Measurements from ENCODE around the gene ABCC3.
"Not testable (repeated sequence)": the region's sequence is repeated elsewhere in the genome, so short reads cannot be mapped to it uniquely, and the experiment has no call there.

Gene ABCC3

GRCh38 chr17:50697062-50697461 lies 62.4 kb downstream of the ABCC3 start:
- DNase-seq (ENCODE audit: insufficient read length, low spot score) (no peak), FAIRE-seq (no peak)

GRCh38 chr17:50697663-50698272 lies 63.1 kb downstream of the ABCC3 start:
- no peak for DNase-seq (ENCODE audit: insufficient read length, low spot score)
- FAIRE-seq, result no peak

- FAIRE-seq (no peak), DNase-seq (ENCODE audit: insufficient read length, low spot score) (no peak)
Measured at GRCh38 chr17:50699410-50699809, 64.7 kb downstream of the ABCC3 start.

DNA sequence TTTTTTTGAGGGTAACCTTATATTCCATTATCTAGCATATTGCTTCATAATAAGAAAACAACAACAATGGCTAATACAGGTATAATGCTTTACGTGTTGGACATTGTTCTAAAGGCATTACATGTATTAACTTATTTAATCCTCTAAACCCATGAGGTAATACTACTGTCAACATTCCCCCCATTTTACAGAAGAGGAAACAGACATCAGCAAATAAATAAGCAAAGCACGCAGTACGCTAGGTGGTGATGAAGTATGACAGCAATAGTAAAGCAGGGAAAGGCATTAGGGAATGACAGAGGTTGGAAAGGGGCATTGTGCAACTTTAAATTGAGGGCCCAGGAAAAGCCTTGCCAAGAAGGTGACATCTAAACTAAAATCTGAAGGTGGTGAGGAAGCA lies 68.5 kb downstream of the ABCC3 start:
- FAIRE-seq, result no peak
- DNase-seq (ENCODE audit: insufficient read length, low spot score), result no peak

- FAIRE-seq (peak; percentile 52), DNase-seq (ENCODE audit: insufficient read length, low spot score) (peak; percentile 67)
Measured at GRCh38 chr17:50707289-50708049, 72.8 kb downstream of the ABCC3 start, which contains the start of gene ANKRD40. ANKRD40 (minus strand) TSS chr17:50707914; CDS start chr17:50707654, 260 bp downstream.

DNA sequence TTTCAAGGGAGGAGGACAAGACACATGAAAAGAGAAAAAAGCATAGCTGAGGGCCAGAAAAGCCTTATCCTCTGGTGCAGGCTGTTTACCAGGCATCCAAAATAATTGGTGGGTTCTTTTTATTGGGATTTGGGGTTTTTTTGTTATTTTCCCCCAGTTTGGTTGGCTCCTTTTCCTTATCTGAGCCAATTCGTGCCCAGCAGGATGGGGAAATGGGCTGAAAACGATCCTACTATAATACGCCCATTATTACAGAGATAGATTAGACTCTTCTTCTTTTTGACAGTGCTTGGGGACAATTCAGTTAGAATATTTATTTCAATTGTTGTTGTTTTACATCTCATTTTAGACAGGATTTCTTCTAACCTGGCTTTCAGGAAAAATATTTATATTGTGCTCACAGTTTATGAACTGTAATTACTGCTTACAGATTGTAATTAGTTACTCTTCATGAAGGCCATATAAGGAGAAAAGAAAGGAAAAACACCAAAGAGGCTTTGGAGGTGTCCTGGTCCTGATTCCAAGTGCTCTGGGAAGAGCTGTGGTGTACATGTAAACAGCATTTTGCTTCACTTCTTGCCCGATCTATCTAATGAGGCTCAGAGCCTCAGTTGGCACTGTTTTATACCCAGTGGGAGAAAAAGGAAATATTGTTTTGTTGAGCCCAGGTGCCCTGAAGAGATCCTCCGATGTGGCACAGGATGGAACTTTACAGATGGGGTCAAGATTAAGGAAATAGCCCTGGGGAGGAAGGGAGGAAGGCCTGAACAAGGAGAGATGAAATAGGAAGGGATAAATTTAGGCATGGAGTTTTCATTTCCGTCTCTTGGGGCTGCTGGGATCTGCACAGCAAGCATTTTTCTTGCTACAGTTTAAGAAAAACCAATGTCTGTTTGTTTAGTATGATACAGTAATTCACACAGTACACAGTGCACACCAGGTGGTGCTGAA lies 73.6 kb downstream of the ABCC3 start:
- peak; percentile 65 for FAIRE-seq
- no peak for DNase-seq (ENCODE audit: insufficient read length, low spot score)

DNA sequence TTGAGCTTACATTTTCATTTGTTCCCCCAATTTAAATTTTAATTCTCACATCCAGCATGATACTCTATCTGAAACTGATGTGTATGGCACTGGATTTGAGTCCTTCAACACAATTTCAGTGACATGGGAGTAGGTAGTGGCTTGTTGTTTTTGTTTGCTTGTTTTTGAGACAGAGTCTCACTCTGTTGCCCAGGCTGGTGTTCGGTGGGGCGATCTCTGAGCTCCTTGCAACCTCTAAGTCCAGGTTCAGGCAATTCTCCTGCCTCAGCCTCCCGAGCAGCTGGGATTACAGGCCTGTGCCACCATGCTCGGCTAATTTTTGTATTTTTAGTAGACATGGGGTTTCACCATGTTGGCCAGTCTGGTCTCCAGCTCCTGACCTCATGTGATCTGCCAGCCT lies 74.4 kb downstream of the ABCC3 start:
- FAIRE-seq; DNase-seq (ENCODE audit: insufficient read length, low spot score): not testable (repeated sequence)

DNA sequence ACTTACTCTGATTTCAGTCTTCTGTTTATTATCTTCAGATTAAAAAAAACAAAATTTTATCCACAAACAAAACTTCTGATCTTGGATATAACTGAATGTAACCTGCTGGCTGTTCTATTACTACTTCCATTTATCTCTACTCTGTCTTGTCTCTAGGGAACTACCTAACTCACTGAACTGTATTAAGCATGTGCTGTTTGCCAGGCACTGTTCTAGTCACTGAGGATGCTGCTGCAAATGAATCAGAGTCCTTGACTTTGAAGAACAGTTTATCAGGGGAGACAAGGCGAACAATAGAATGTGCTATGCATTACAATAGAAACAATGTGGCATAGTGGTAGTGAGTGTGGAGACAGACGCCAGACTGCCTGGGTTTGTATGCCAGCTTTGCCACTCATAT lies 75.3 kb downstream of the ABCC3 start:
- DNase-seq (ENCODE audit: insufficient read length, low spot score) (no peak), FAIRE-seq (no peak)

GRCh38 chr17:50710650-50711049 lies 76.0 kb downstream of the ABCC3 start:
- FAIRE-seq, result no peak
- DNase-seq (ENCODE audit: insufficient read length, low spot score), result no peak

DNA sequence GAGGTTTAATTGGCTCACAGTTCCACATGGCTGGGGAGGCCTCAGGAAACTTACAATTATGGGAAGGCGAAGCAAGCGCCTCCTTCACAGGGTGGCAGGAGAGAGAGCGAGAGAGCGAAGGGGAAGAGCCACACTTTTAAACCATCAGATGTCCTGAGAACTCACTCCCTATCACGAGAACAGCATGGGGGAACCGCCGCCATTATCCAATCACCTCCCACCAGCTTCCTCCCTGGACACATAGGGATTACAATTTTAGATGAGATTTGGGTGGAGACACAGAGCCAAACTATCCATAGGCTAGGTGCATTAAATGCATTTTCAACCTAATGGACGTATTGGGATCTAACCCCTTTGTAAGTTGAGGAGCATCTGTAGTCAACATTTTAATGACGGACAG lies 78.0 kb downstream of the ABCC3 start:
- no peak for DNase-seq (ENCODE audit: insufficient read length, low spot score)

GRCh38 chr17:50715471-50715870 lies 80.8 kb downstream of the ABCC3 start:
- no peak for FAIRE-seq

More for the DNA sequence above, 78.0 kb downstream of the ABCC3 start:
- FAIRE-seq, result no peak

DNA sequence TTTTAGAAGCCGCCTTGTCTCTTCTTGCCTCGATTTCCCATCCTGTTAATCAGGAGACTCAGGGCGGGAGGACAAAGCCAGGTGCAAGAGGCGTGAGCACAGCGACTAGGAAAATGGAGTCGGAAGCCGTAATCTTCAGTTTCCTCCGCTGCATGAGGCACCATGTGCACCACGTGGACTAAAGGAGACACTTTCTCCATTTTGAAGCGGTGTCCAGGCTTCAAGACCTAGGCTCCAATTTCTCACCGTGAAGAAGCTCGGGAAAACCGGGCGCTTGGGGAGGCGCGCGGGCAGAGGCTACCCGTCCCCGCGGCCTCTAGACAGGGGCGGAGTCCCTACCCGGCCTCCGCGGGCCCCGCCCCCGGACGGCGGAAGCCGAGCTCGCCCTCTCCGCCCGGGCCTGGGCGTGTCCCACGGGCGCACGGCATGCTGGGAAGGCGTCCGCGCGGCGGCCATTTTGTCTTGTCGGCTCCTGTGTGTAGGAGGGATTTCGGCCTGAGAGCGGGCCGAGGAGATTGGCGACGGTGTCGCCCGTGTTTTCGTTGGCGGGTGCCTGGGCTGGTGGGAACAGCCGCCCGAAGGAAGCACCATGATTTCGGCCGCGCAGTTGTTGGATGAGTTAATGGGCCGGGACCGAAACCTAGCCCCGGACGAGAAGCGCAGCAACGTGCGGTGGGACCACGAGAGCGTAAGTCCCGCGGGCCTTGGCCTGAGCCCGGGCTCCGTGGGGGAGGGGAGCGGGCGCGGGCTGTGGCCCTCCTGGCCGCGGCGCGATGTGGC lies 84.7 kb downstream of the ABCC3 start, which contains the start of gene LUC7L3:
TSS of gene LUC7L3 (plus strand) at position 460 of the 780 bp plus-strand sequence. CDS start at position 590, 130 bp downstream.
- FAIRE-seq (peak; percentile 91), DNase-seq (ENCODE audit: insufficient read length, low spot score) (peak; percentile 94)

More at GRCh38 chr17:50715471-50715870, 80.8 kb downstream of the ABCC3 start:
- DNase-seq (ENCODE audit: insufficient read length, low spot score), result no peak

GRCh38 chr17:50719924-50720794 lies 85.5 kb downstream of the ABCC3 start:
- DNase-seq (ENCODE audit: insufficient read length, low spot score) (no peak), FAIRE-seq (no peak)

- FAIRE-seq (no peak), DNase-seq (ENCODE audit: insufficient read length, low spot score) (no peak)
Measured at GRCh38 chr17:50721194-50722010, 86.7 kb downstream of the ABCC3 start.

GRCh38 chr17:50722746-50723145 lies 88.1 kb downstream of the ABCC3 start:
- no peak for DNase-seq (ENCODE audit: insufficient read length, low spot score)
- FAIRE-seq, result no peak

GRCh38 chr17:50724622-50725021 lies 89.9 kb downstream of the ABCC3 start:
- FAIRE-seq; DNase-seq (ENCODE audit: insufficient read length, low spot score): not testable (repeated sequence)

DNA sequence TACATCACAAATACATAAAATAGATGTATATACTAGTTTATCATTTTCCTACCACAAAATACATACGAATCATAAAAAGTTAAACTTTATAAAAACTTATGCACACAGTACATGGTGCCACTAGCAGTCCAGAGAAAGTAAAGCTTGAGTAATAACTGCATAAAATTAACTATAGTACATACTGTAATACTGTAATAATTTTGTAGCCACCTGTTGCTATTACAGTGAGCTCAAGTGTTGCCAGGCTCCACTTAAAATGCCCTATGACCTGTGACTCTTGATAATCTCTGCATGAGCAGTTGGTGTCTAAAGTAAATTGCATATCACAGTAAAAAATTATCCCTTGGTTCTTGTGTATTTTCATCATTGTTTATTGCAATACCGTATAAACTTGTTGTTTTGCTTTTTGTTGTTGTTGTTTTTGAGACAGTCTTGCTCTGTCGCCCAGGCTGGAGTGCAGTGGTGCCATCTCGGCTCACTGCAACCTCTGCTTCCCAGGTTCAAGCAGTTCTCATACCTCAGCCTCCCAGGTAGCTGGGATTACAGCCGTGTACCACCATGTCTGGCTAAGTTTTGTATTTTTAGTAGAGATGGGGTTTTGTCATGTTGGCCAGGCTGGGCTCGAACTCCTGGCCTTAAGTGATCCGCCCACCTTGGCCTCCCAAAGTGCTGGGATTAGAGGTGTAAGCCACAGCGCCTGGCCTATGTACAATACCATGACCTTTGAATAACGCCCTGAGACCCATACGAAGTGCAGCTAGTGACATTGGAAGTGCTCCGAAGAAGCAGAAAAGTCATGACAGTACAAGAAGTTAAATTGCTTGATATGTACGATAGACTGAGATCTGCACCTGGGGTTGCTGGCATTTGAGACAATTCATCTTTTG lies 91.3 kb downstream of the ABCC3 start:
- FAIRE-seq (no peak), DNase-seq (ENCODE audit: insufficient read length, low spot score) (no peak)
